Suprapubic skin (tissue), 4 donors: ENCODE measurements around the gene OR9A2.

ENCODE experiments used
- EP300 ChIP-seq: sonication (generic); formaldehyde crosslinking; IDR thresholded peaks from one replicate; pipeline ENCODE4 v1.6.1; 2017; ENCODE audit warnings: antibody characterized with exemption
- POLR2A ChIP-seq, 2 donors: fragments of 450-650 bp; IDR thresholded peaks; one replicate each; pipeline ENCODE4 v1.6.1; 2017; ENCODE audit warnings: antibody characterized with exemption in 2 of 2, mild to moderate bottlenecking in 2 of 2, moderate library complexity in 2 of 2
- POLR2AphosphoS5 ChIP-seq, 3 donors: sonication (generic); formaldehyde crosslinking; IDR thresholded peaks; one replicate each; pipeline ENCODE4 v1.6.1; 2017; ENCODE audit warnings: antibody characterized with exemption in 3 of 3
- TF ChIP-seq, protein P1 (sequence below), 2 donors: fragments of 200-600 bp in 1 of 2; fragments of 450-650 bp in 1 of 2; sonication (generic) in 1 of 2; IDR thresholded peaks; one replicate each; pipeline ENCODE4 v1.5.1; 2016 to 2019; ENCODE audit warnings: antibody characterized with exemption in 2 of 2, mild to moderate bottlenecking in 1 of 2, moderate library complexity in 1 of 2

- TF ChIP-seq, protein P1, sequence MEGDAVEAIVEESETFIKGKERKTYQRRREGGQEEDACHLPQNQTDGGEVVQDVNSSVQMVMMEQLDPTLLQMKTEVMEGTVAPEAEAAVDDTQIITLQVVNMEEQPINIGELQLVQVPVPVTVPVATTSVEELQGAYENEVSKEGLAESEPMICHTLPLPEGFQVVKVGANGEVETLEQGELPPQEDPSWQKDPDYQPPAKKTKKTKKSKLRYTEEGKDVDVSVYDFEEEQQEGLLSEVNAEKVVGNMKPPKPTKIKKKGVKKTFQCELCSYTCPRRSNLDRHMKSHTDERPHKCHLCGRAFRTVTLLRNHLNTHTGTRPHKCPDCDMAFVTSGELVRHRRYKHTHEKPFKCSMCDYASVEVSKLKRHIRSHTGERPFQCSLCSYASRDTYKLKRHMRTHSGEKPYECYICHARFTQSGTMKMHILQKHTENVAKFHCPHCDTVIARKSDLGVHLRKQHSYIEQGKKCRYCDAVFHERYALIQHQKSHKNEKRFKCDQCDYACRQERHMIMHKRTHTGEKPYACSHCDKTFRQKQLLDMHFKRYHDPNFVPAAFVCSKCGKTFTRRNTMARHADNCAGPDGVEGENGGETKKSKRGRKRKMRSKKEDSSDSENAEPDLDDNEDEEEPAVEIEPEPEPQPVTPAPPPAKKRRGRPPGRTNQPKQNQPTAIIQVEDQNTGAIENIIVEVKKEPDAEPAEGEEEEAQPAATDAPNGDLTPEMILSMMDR (IDR thresholded peaks at IDR 0.05) = no peak
- TF ChIP-seq POLR2A (IDR thresholded peaks at IDR 0.05) = no peak
- TF ChIP-seq POLR2AphosphoS5 (IDR thresholded peaks at IDR 0.05) = no peak
- TF ChIP-seq EP300 = no peak
Observed at GRCh38 chr7:142999793-143000192, 27.1 kb downstream of the OR9A2 start.
